ENCODE data around the gene MAMDC4.
"Not testable (repeated sequence)": the region's sequence is repeated elsewhere in the genome, so short reads cannot be mapped to it uniquely, and the experiment has no call there.

The MAMDC4 gene

DNA sequence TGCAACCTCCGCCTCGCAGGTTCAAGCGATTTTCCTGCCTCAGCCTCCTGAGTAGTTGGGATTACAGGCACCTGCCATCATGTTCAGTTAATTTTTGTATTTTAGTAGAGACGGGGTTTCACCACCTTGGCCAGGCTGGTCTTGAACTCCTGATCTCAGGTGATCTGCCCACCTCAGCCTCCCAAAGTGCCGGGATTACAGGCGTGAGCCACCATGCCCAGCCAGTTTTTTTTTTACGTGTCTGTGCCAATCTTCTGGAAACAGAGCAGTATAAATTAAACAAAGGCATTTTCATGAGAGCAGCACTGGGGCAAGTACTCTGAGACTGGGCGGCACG is 30.8 kb downstream of the MAMDC4 start:
- H3K27me3 ChIP-seq (ENCODE audit: control insufficient read depth, insufficient read depth, low read length); H3K27ac ChIP-seq (ENCODE audit: low read length); H3K36me3 ChIP-seq (ENCODE audit: control insufficient read depth, insufficient read depth, low read length); H3K4me3 ChIP-seq (ENCODE audit: low read length); DNase-seq (ENCODE audit: low read depth, low spot score); H3K9me3 ChIP-seq (ENCODE audit: control insufficient read depth, insufficient read depth, low read length); H3K4me1 ChIP-seq (ENCODE audit: control insufficient read depth, insufficient read depth, low read length): not testable (repeated sequence)
- no CpG with 5 or more reads among the region's 9 CpGs for WGBS (ENCODE audit: insufficient coverage, insufficient read length)

DNA sequence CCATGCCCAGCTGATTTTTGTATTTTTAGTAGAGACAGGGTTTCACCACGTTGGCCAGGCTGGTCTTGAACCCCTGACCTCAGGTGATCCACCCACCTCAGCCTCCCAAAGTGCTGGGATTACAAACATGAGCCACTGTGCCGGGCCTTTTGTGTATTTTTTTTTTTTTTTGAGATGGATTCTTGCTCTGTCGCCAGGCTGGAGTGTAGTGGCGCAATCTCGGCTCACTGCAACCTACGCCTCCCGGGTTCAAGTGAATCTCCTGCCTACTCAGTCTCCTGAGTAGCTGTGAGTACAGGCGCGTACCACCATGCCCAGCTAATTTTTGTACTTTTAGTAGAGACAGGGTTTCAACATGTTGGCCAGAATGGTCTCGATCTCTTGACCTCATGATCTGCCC is 31.5 kb downstream of the MAMDC4 start:
- DNase-seq (ENCODE audit: low read depth, low spot score); H3K36me3 ChIP-seq (ENCODE audit: control insufficient read depth, insufficient read depth, low read length); H3K4me3 ChIP-seq (ENCODE audit: low read length); H3K27me3 ChIP-seq (ENCODE audit: control insufficient read depth, insufficient read depth, low read length); H3K4me1 ChIP-seq (ENCODE audit: control insufficient read depth, insufficient read depth, low read length); H3K27ac ChIP-seq (ENCODE audit: low read length); H3K9me3 ChIP-seq (ENCODE audit: control insufficient read depth, insufficient read depth, low read length): not testable (repeated sequence)
- WGBS (ENCODE audit: insufficient coverage, insufficient read length), result no CpG with 5 or more reads among the region's 10 CpGs

DNA sequence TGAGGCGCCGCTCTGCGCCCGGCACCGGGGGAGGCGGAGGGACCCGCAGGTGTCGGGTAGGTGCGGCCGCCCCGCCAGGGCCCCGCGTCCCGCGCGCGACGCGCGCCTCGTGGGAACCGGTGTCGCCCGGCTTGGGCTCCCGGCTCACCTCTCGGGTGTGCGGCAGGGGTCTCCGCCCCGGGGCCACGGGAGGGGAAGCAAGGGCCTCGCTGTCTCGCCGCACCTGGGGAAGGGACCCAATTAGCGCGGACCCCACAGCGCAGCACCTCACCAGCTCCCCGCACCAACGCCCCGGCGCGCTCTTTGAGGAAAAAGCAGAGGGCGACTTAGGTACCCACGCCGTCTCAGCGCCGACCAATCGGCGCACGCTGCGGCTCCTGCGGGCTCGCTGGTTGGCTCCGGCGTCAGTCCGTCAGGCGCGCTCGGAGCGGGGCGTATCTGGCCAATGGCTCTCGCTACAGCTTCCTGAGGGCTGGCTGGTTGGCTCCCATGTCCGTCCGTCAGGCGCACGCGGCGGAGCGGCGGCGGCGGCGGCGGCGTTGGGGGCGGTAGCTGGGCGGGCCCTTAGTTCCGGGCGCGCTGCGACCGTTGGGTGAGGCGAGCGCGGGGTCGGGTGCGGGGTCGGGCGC is 33.9 kb downstream of the MAMDC4 start, which contains the start of gene TRAF2:
TSS of gene TRAF2 (plus strand) at position 567 of the 629 bp plus-strand sequence. CDS start 12,225 bp downstream, outside the sequence.
- H3K36me3 ChIP-seq (ENCODE audit: control insufficient read depth, insufficient read depth, low read length), result peaks cover 3% of the 10 kb centered on the region; the same call in 1 of the 2 replicates
- peaks cover 2% of the 10 kb centered on the region; the same call in 1 of the 2 replicates for H3K4me1 ChIP-seq (ENCODE audit: control insufficient read depth, insufficient read depth, low read length)
- DNase-seq (ENCODE audit: low read depth, low spot score), result peak; percentile 95
- H3K27ac ChIP-seq (ENCODE audit: low read length), result no peak within 1 kb of the TSS
- H3K4me3 ChIP-seq (ENCODE audit: low read length), result peak within 1 kb of the TSS; percentile 80
- WGBS (ENCODE audit: insufficient coverage, insufficient read length), result no CpG with 5 or more reads among the region's 88 CpGs
- no peaks in the 10 kb centered on the region for H3K9me3 ChIP-seq (ENCODE audit: control insufficient read depth, insufficient read depth, low read length)
- no peaks in the 10 kb centered on the region for H3K27me3 ChIP-seq (ENCODE audit: control insufficient read depth, insufficient read depth, low read length)

DNA sequence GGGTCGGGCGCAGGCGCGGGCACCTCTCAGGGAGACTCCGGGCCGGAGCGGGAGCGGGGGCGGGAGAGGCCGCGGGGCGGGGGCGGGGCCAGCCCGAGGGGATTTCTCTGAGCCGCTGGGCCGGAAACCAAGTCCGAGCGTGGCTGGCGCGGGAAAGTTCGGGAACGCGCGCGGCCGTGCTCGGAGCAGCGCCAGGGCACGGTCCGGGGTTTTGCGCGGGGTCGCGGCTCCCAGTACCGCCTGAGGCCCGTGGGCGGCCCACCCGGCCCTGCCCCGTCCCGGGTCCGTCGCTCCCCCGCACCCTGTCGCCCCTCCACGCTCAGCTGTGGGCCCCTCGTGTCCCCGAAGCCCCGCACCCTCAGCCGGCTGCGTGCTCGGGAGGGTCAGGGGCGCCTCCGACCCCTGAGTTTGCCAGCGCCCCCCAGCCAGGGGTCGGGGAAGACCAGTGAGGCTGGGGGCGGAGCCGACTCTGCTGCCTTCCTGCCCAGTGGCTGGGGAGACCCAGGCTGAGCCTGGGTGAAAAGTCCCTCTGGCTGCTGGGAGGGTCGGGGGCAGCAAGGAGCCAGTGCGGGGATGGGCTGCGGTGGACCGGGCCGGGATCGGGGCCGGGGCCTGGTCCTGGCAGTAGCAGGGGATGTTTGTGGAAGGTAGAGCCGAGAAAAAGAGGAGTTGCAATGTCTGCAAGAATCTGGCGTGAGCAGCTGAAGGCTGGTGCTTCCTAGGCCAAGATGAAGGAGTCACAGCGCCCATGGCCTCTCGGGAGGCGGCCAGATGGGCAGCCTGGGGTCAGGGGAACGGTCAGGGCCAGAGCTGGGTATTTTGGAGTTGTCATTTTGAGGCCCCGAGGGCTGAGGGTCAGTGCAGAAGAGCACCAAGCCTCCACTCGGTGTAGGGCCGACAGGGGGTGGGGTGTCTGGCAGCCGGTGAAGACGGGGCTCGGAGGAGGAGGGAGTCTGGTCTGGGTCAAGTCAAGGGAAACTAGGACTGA is 34.8 kb downstream of the MAMDC4 start:
- no peak for DNase-seq (ENCODE audit: low read depth, low spot score)
- Histone ChIP-seq H3K9me3 (ENCODE audit: control insufficient read depth, insufficient read depth, low read length) (no peaks in the 10 kb centered on the region), H3K27me3 (ENCODE audit: control insufficient read depth, insufficient read depth, low read length) (no peaks in the 10 kb centered on the region), H3K4me3 (ENCODE audit: low read length) (peak overlapping the region; percentile 80), H3K27ac (ENCODE audit: low read length) (no peak overlapping the region), H3K4me1 (ENCODE audit: control insufficient read depth, insufficient read depth, low read length) (peaks cover 2% of the 10 kb centered on the region; the same call in 1 of the 2 replicates), H3K36me3 (ENCODE audit: control insufficient read depth, insufficient read depth, low read length) (peaks cover 3% of the 10 kb centered on the region; the same call in 1 of the 2 replicates)
- WGBS (ENCODE audit: insufficient coverage, insufficient read length), result no CpG with 5 or more reads among the region's 76 CpGs

DNA sequence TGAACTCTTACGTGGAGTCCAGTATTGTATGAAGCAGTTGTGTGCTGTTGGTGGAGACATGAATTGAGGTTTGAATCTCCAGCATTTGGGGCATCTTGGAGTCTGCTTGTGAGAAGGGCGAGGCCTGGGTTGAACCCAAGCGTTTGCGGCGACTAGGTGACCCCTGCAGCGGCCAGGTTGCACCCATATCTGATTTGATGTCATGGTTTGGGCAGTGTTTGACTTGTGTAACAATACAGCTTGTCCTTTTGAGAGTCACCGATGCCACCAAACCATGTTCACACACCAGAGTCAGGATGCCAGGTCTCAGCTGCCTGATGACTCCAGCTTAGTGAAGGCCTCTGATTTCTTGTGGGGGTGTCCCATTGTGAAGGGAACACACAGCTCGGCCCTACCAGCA is 36.3 kb downstream of the MAMDC4 start:
- WGBS (ENCODE audit: insufficient coverage, insufficient read length), result no CpG with 5 or more reads among the region's 8 CpGs
- no peak for DNase-seq (ENCODE audit: low read depth, low spot score)
- no peaks in the 10 kb centered on the region; the same call in 1 of the 2 replicates for H3K4me1 ChIP-seq (ENCODE audit: control insufficient read depth, insufficient read depth, low read length)
- peaks cover 7% of the 10 kb centered on the region; the same call in 1 of the 2 replicates for H3K36me3 ChIP-seq (ENCODE audit: control insufficient read depth, insufficient read depth, low read length)
- no peak overlapping the region for H3K27ac ChIP-seq (ENCODE audit: low read length)
- H3K4me3 ChIP-seq (ENCODE audit: low read length), result no peak overlapping the region
- no peaks in the 10 kb centered on the region for H3K27me3 ChIP-seq (ENCODE audit: control insufficient read depth, insufficient read depth, low read length)
- no peaks in the 10 kb centered on the region for H3K9me3 ChIP-seq (ENCODE audit: control insufficient read depth, insufficient read depth, low read length)

DNA sequence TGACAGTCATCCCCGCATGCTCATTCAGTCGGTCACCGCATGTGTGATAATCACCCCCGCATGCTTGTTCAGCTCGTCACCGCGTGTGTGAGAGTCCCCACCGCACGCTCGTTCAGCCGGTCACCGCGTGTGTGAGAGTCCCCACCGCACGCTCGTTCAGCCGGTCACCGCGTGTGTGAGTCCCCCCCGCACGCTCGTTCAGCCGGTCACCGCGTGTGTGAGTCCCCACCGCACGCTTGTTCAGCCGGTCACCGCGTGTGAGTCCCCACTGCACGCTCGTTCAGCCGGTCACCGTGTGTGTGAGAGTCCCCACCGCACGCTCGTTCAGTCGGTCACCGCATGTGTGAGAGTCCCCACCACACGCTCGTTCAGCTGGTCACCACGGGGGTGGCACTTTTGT is 37.7 kb downstream of the MAMDC4 start:
- DNase-seq (ENCODE audit: low read depth, low spot score), result no peak
- Histone ChIP-seq H3K27me3 (ENCODE audit: control insufficient read depth, insufficient read depth, low read length) (no peaks in the 10 kb centered on the region), H3K27ac (ENCODE audit: low read length) (no peak overlapping the region), H3K36me3 (ENCODE audit: control insufficient read depth, insufficient read depth, low read length) (peaks cover 7% of the 10 kb centered on the region; the same call in 1 of the 2 replicates), H3K4me1 (ENCODE audit: control insufficient read depth, insufficient read depth, low read length) (no peaks in the 10 kb centered on the region; the same call in 1 of the 2 replicates), H3K4me3 (ENCODE audit: low read length) (no peak overlapping the region), H3K9me3 (ENCODE audit: control insufficient read depth, insufficient read depth, low read length) (no peaks in the 10 kb centered on the region)
- no CpG with 5 or more reads among the region's 42 CpGs for WGBS (ENCODE audit: insufficient coverage, insufficient read length)

DNA sequence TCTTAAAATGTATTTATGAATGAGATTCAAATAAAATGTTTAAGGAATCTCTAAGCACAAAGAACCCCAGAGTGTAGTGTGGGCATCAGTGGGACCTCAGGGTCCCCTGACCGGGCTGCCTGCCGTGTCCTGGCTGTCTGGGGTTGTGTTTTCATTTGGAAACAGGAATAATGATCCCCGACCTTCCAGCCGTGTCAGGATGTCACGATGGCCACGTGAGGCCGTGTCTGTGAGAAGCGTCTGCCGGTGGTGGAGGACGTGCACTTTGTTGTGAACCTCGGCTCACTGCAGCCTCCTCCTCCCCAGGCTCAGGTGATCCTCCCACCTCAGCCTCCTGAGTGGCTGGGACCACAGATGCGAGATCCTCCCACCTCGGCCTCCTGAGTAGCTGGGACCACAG is 38.5 kb downstream of the MAMDC4 start:
- H3K27me3 ChIP-seq (ENCODE audit: control insufficient read depth, insufficient read depth, low read length), result no peaks in the 10 kb centered on the region
- no peaks in the 10 kb centered on the region; the same call in 1 of the 2 replicates for H3K4me1 ChIP-seq (ENCODE audit: control insufficient read depth, insufficient read depth, low read length)
- no CpG with 5 or more reads among the region's 13 CpGs for WGBS (ENCODE audit: insufficient coverage, insufficient read length)
- H3K9me3 ChIP-seq (ENCODE audit: control insufficient read depth, insufficient read depth, low read length), result no peaks in the 10 kb centered on the region
- DNase-seq (ENCODE audit: low read depth, low spot score), result no peak
- H3K36me3 ChIP-seq (ENCODE audit: control insufficient read depth, insufficient read depth, low read length), result peaks cover 9% of the 10 kb centered on the region; the same call in 1 of the 2 replicates
- H3K4me3 ChIP-seq (ENCODE audit: low read length), result no peak overlapping the region
- H3K27ac ChIP-seq (ENCODE audit: low read length), result no peak overlapping the region

DNA sequence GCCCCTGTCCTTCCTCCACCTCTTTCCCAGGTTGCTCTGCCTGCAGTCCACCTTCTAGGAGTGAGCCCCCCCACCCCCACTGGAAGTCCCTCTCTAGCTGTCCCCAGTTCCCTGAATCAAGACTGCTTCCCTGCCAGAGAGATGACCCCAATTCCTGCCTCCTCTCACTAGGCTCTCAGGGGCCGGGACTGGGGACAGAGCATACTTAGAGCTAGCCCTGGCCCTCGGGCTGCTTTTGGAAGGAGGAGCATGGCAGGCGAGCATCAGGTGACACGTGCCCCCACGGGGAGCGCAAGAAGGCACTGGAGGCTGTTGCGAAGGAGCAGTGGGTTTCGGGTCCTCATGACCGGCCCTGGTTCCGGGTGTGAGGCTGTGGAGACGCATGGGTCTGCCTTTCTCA is 43.9 kb downstream of the MAMDC4 start:
- no peak for DNase-seq (ENCODE audit: low read depth, low spot score)
- WGBS (ENCODE audit: insufficient coverage, insufficient read length), result no CpG with 5 or more reads among the region's 11 CpGs
- Histone ChIP-seq H3K4me1 (ENCODE audit: control insufficient read depth, insufficient read depth, low read length) (no peaks in the 10 kb centered on the region; the same call in 1 of the 2 replicates), H3K27me3 (ENCODE audit: control insufficient read depth, insufficient read depth, low read length) (no peaks in the 10 kb centered on the region), H3K4me3 (ENCODE audit: low read length) (no peak overlapping the region), H3K27ac (ENCODE audit: low read length) (no peak overlapping the region), H3K36me3 (ENCODE audit: control insufficient read depth, insufficient read depth, low read length) (peaks cover 24% of the 10 kb centered on the region), H3K9me3 (ENCODE audit: control insufficient read depth, insufficient read depth, low read length) (no peaks in the 10 kb centered on the region)

DNA sequence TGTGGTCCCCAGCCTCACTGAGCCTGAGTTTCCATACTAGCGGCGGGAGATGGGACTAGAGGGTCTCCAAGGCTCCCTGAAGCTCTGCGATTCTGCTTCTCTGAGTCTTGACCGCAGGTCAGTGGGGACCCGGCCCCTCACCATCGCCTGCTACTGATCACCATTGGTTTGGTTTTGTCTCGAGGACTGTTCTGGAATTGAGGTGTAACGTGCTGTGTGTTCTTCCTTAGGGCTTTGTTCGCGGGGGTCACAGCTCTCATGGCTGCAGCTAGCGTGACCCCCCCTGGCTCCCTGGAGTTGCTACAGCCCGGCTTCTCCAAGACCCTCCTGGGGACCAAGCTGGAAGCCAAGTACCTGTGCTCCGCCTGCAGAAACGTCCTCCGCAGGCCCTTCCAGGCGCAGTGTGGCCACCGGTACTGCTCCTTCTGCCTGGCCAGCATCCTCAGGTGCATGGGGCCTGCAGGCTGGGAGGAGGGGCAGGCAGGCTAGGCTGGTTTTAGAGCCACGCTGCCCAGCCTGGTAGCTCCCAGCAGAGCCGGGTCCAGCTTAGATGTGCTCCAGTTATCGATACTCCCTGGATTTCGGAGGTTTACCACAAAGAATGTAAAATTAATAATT is 46.4 kb downstream of the MAMDC4 start:
- DNase-seq (ENCODE audit: low read depth, low spot score), result no peak
- no peak overlapping the region for H3K27ac ChIP-seq (ENCODE audit: low read length)
- no peaks in the 10 kb centered on the region for H3K27me3 ChIP-seq (ENCODE audit: control insufficient read depth, insufficient read depth, low read length)
- H3K4me3 ChIP-seq (ENCODE audit: low read length), result no peak overlapping the region
- no peaks in the 10 kb centered on the region for H3K9me3 ChIP-seq (ENCODE audit: control insufficient read depth, insufficient read depth, low read length)
- peaks cover 34% of the 10 kb centered on the region for H3K36me3 ChIP-seq (ENCODE audit: control insufficient read depth, insufficient read depth, low read length)
- no CpG with 5 or more reads among the region's 21 CpGs for WGBS (ENCODE audit: insufficient coverage, insufficient read length)
- H3K4me1 ChIP-seq (ENCODE audit: control insufficient read depth, insufficient read depth, low read length), result no peaks in the 10 kb centered on the region; the same call in 1 of the 2 replicates

DNA sequence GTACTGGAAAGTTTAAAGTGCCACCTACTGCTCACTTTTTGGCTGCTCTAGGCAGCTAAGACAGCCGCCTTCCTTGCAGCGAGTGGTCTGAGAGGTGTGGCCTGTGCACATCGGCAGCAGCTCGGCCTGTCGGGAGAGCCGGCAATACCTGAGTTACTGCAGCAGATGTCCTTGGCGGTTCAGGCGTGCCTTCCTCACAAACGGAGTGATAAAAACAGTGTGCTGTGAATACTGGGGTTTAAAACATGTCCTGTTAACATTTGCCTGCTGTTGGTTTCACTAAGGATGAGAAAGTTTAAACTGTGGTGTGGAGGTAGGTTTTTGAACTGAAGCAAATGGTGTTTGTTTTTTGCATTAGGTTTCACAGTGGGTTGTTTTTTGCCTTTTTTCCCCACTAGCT is 47.0 kb downstream of the MAMDC4 start:
- no CpG with 5 or more reads among the region's 9 CpGs for WGBS (ENCODE audit: insufficient coverage, insufficient read length)
- H3K36me3 ChIP-seq (ENCODE audit: control insufficient read depth, insufficient read depth, low read length), result peaks cover 34% of the 10 kb centered on the region
- no peak overlapping the region for H3K4me3 ChIP-seq (ENCODE audit: low read length)
- H3K27ac ChIP-seq (ENCODE audit: low read length), result no peak overlapping the region
- H3K27me3 ChIP-seq (ENCODE audit: control insufficient read depth, insufficient read depth, low read length), result no peaks in the 10 kb centered on the region
- no peak for DNase-seq (ENCODE audit: low read depth, low spot score)
- H3K4me1 ChIP-seq (ENCODE audit: control insufficient read depth, insufficient read depth, low read length), result no peaks in the 10 kb centered on the region; the same call in 1 of the 2 replicates
- H3K9me3 ChIP-seq (ENCODE audit: control insufficient read depth, insufficient read depth, low read length), result no peaks in the 10 kb centered on the region
